SK-N-SH treated with all-trans-retinoic acid at 6 μM for 48 hours (cell line): ENCODE results near the gene TIAM2.

Source experiments
- ATAC-seq: fragments of 200-7000 bp; cut with Tn5 transposase; 3 replicates; pipeline ENCODE4 v1.9.1; 2020; ENCODE audit warnings: mild to moderate bottlenecking, moderate library complexity
- CSDC2 ChIP-seq: fragments of 250-450 bp; sonication (Bioruptor Pico); IDR thresholded peaks from 2 replicates; pipeline ENCODE4 v1.5.0; 2020; ENCODE audit warnings: mild to moderate bottlenecking, moderate library complexity
- ESRRG ChIP-seq: fragments of 250-450 bp; sonication (Bioruptor Pico); IDR thresholded peaks from 2 replicates; pipeline ENCODE4 v1.6.1; 2021; ENCODE audit warnings: mild to moderate bottlenecking
- GLIS3 ChIP-seq: fragments of 250-450 bp; sonication (Bioruptor Pico); IDR thresholded peaks from 2 replicates; pipeline ENCODE4 v1.5.0; 2020; ENCODE audit warnings: mild to moderate bottlenecking, moderate library complexity
- ISL1 ChIP-seq: fragments of 250-450 bp; sonication (Bioruptor Pico); IDR thresholded peaks from 2 replicates; pipeline ENCODE4 v2.1.2; 2022; ENCODE audit warnings: mild to moderate bottlenecking, moderate library complexity
- OSR1 ChIP-seq: fragments of 250-450 bp; sonication (Bioruptor Pico); IDR thresholded peaks from 2 replicates; pipeline ENCODE4 v1.8.0; 2022; ENCODE audit warnings: moderate library complexity, mild to moderate bottlenecking, inconsistent platforms
- PPARA ChIP-seq: fragments of 250-450 bp; sonication (Bioruptor Pico); IDR thresholded peaks from 2 replicates; pipeline ENCODE4 v1.5.0; 2020; ENCODE audit warnings: mild to moderate bottlenecking, borderline replicate concordance
- SNAI2 ChIP-seq: fragments of 250-450 bp; sonication (Bioruptor Pico); IDR thresholded peaks from 2 replicates; pipeline ENCODE4 v1.5.0; 2020; ENCODE audit warnings: mild to moderate bottlenecking, moderate library complexity
- TCF4 ChIP-seq: fragments of 250-450 bp; sonication (Bioruptor Pico); IDR thresholded peaks from 2 replicates; pipeline ENCODE4 v1.8.0; 2021; ENCODE audit warnings: mild to moderate bottlenecking, moderate library complexity, borderline replicate concordance
- TOX ChIP-seq: fragments of 250-450 bp; sonication (Bioruptor Pico); IDR thresholded peaks from 2 replicates; pipeline ENCODE4 v1.8.0; 2021; ENCODE audit warnings: mild to moderate bottlenecking, moderate library complexity, borderline replicate concordance
- ZC3H10 ChIP-seq: fragments of 250-450 bp; sonication (Bioruptor Pico); IDR thresholded peaks from 2 replicates; pipeline ENCODE4 v1.5.1; 2021; ENCODE audit warnings: mild to moderate bottlenecking, moderate library complexity
- ZFP30 ChIP-seq: fragments of 450-650 bp; formaldehyde crosslinking; IDR thresholded peaks from 2 replicates; pipeline ENCODE4 v1.5.0; 2022; ENCODE audit warnings: mild to moderate bottlenecking, moderate library complexity
- ZNF565 ChIP-seq: fragments of 450-650 bp; formaldehyde crosslinking; conservative IDR thresholded peaks from 2 replicates; pipeline ENCODE4 v1.5.0; 2020; ENCODE audit warnings: low read depth, mild to moderate bottlenecking, moderate library complexity
- ZNF70 ChIP-seq: fragments of 450-650 bp; formaldehyde crosslinking; IDR thresholded peaks from 2 replicates; pipeline ENCODE4 v1.5.0; 2020; ENCODE audit warnings: mild to moderate bottlenecking, moderate library complexity
- TF ChIP-seq, protein P1 (sequence below): fragments of 250-450 bp; sonication (Bioruptor Pico); IDR thresholded peaks from 2 replicates; pipeline ENCODE4 v1.5.0; 2020; ENCODE audit warnings: mild to moderate bottlenecking, moderate library complexity
- TF ChIP-seq, protein P2 (sequence below): fragments of 250-450 bp; sonication (Bioruptor Pico); IDR thresholded peaks from 2 replicates; pipeline ENCODE4 v1.5.1; 2020; ENCODE audit warnings: low read depth, mild to moderate bottlenecking, moderate library complexity
- TF ChIP-seq, protein P3 (sequence below): fragments of 250-450 bp; sonication (Bioruptor Pico); IDR thresholded peaks from 2 replicates; pipeline ENCODE4 v1.8.0; 2020; ENCODE audit warnings: mild to moderate bottlenecking, moderate library complexity, borderline replicate concordance
- TF ChIP-seq, protein P4 (sequence below): fragments of 250-450 bp; sonication (Bioruptor Pico); IDR thresholded peaks from 2 replicates; pipeline ENCODE4 v1.5.1; 2021; ENCODE audit warnings: mild to moderate bottlenecking, moderate library complexity
- TF ChIP-seq, protein P5 (sequence below): fragments of 250-450 bp; sonication (Bioruptor Pico); IDR thresholded peaks from 2 replicates; pipeline ENCODE4 v1.8.0; 2021; ENCODE audit warnings: low read depth, mild to moderate bottlenecking, moderate library complexity, borderline replicate concordance

The TIAM2 gene

DNA sequence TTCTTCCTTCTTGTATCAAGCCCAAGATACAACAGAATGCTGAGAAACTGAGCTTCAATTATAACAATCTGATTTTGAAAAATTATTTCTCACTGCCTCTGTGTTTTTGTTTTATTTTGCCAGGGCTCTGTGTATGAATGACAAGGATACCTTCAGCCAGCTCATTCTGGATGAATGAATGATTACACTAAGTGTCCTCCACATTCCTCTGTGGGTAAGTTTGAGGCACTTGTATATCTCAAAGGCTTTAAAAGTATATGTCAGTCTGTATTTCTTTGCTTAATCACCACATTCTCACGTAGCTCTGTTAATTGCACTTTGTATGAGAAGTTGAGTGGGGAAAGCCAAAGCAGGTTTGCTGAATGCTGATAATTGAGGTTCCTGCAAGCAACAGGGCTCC is 95.1 kb downstream of the TIAM2 start:
- no peak for ATAC-seq
- TF ChIP-seq ISL1 (CRISPR knock-in tag): 0 out of 2 replicates have a peak, but pooled peaks have one; percentile 21
- no peak for TF ChIP-seq TCF4 (CRISPR knock-in tag)
- TF ChIP-seq, all 23 proteins: peak for 1

DNA sequence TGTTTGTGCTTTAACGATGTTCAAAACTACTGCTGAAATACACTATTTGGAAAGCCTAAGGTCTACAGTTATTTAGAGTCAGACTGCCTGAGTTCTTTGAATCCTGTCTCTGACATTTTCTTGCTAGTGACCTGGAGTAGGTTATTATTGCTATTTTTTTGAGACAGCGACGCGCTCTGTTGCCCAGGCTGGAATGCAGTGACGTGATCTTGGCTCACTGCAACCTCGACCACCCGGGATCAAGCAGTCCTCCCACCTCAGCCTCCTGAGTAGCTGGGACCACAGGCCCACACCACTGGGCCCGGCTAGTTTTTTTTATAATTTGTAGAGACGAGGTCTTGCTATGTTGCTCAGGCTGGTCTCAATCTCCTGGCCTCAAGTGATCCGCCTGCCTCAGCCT is 96.6 kb downstream of the TIAM2 start:
- TF ChIP-seq SNAI2 (CRISPR knock-in tag) (no peak), ZC3H10 (CRISPR knock-in tag) (no peak), GLIS3 (CRISPR knock-in tag) (no peak), ZFP30 (no peak), ISL1 (CRISPR knock-in tag) (no peak), OSR1 (CRISPR knock-in tag) (no peak), ZNF565 (CRISPR knock-in tag) (no peak), TOX (CRISPR knock-in tag) (no peak), CSDC2 (CRISPR knock-in tag) (no peak), PPARA (no peak), ESRRG (CRISPR knock-in tag) (no peak)
- TF ChIP-seq, protein P1, sequence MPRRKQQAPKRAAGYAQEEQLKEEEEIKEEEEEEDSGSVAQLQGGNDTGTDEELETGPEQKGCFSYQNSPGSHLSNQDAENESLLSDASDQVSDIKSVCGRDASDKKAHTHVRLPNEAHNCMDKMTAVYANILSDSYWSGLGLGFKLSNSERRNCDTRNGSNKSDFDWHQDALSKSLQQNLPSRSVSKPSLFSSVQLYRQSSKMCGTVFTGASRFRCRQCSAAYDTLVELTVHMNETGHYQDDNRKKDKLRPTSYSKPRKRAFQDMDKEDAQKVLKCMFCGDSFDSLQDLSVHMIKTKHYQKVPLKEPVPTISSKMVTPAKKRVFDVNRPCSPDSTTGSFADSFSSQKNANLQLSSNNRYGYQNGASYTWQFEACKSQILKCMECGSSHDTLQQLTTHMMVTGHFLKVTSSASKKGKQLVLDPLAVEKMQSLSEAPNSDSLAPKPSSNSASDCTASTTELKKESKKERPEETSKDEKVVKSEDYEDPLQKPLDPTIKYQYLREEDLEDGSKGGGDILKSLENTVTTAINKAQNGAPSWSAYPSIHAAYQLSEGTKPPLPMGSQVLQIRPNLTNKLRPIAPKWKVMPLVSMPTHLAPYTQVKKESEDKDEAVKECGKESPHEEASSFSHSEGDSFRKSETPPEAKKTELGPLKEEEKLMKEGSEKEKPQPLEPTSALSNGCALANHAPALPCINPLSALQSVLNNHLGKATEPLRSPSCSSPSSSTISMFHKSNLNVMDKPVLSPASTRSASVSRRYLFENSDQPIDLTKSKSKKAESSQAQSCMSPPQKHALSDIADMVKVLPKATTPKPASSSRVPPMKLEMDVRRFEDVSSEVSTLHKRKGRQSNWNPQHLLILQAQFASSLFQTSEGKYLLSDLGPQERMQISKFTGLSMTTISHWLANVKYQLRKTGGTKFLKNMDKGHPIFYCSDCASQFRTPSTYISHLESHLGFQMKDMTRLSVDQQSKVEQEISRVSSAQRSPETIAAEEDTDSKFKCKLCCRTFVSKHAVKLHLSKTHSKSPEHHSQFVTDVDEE (CRISPR knock-in tag): no peak
- TF ChIP-seq, protein P2, sequence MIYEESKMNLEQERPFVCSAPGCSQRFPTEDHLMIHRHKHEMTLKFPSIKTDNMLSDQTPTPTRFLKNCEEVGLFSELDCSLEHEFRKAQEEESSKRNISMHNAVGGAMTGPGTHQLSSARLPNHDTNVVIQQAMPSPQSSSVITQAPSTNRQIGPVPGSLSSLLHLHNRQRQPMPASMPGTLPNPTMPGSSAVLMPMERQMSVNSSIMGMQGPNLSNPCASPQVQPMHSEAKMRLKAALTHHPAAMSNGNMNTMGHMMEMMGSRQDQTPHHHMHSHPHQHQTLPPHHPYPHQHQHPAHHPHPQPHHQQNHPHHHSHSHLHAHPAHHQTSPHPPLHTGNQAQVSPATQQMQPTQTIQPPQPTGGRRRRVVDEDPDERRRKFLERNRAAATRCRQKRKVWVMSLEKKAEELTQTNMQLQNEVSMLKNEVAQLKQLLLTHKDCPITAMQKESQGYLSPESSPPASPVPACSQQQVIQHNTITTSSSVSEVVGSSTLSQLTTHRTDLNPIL (CRISPR knock-in tag): no peak
- TF ChIP-seq, protein P3, sequence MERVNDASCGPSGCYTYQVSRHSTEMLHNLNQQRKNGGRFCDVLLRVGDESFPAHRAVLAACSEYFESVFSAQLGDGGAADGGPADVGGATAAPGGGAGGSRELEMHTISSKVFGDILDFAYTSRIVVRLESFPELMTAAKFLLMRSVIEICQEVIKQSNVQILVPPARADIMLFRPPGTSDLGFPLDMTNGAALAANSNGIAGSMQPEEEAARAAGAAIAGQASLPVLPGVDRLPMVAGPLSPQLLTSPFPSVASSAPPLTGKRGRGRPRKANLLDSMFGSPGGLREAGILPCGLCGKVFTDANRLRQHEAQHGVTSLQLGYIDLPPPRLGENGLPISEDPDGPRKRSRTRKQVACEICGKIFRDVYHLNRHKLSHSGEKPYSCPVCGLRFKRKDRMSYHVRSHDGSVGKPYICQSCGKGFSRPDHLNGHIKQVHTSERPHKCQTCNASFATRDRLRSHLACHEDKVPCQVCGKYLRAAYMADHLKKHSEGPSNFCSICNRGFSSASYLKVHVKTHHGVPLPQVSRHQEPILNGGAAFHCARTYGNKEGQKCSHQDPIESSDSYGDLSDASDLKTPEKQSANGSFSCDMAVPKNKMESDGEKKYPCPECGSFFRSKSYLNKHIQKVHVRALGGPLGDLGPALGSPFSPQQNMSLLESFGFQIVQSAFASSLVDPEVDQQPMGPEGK (CRISPR knock-in tag): no peak
- no peak for ATAC-seq

DNA sequence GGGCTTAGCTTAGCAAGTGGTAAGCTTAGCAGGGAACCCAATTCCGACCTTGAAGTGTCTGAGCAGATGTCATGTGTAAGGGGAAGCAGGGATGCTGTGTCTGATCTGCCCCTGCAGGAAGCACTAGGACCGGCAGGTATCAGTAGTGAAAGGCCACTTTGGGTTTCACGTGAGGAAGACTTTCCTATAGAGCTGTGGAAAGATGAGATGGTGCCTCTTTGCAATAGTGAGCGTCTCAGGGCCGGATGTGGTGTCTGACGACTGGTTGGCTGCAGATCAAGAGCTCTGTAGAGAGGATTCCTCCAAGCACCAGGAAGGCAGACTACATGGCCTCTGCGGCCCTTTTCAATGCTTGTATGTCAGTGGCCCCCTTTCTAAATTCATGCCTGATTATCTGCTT is 98.3 kb downstream of the TIAM2 start:
- TF ChIP-seq GLIS3 (CRISPR knock-in tag) (no peak), TOX (CRISPR knock-in tag) (no peak), CSDC2 (CRISPR knock-in tag) (no peak), OSR1 (CRISPR knock-in tag) (no peak), ZNF70 (CRISPR knock-in tag) (no peak), ZFP30 (no peak)
- TF ChIP-seq, protein P4, sequence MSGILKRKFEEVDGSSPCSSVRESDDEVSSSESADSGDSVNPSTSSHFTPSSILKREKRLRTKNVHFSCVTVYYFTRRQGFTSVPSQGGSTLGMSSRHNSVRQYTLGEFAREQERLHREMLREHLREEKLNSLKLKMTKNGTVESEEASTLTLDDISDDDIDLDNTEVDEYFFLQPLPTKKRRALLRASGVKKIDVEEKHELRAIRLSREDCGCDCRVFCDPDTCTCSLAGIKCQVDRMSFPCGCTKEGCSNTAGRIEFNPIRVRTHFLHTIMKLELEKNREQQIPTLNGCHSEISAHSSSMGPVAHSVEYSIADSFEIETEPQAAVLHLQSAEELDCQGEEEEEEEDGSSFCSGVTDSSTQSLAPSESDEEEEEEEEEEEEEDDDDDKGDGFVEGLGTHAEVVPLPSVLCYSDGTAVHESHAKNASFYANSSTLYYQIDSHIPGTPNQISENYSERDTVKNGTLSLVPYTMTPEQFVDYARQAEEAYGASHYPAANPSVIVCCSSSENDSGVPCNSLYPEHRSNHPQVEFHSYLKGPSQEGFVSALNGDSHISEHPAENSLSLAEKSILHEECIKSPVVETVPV (CRISPR knock-in tag): no peak
- TF ChIP-seq, protein P1 (CRISPR knock-in tag): no peak
- TF ChIP-seq, protein P2 (CRISPR knock-in tag): no peak
- TF ChIP-seq, protein P5, sequence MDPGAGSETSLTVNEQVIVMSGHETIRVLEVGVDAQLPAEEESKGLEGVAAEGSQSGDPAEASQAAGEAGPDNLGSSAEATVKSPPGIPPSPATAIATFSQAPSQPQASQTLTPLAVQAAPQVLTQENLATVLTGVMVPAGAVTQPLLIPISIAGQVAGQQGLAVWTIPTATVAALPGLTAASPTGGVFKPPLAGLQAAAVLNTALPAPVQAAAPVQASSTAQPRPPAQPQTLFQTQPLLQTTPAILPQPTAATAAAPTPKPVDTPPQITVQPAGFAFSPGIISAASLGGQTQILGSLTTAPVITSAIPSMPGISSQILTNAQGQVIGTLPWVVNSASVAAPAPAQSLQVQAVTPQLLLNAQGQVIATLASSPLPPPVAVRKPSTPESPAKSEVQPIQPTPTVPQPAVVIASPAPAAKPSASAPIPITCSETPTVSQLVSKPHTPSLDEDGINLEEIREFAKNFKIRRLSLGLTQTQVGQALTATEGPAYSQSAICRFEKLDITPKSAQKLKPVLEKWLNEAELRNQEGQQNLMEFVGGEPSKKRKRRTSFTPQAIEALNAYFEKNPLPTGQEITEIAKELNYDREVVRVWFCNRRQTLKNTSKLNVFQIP (CRISPR knock-in tag): no peak
- no peak for ATAC-seq
